ENCODE data around the gene TNFSF12. TPM values are rescaled to one million over a fixed set of nuclear protein-coding genes. Genes with fewer than 3 reads are reported as not detected.
A peak's percentile ranks its signal among the peaks of the same experiment; 100 is the strongest.

Gene TNFSF12
- total RNA-seq, 1 experiment from 2014 or later: 8.1 TPM

GRCh38 chr17:7560172-7561027 is 11.5 kb downstream of the TNFSF12 start (continued):
- no peak for TF ChIP-seq E2F4 (CRISPR knock-in tag; IDR thresholded peaks at IDR 0.05; ENCODE audit: borderline replicate concordance, low read depth)
- no peak for TF ChIP-seq ZNF671 (CRISPR knock-in tag; IDR thresholded peaks at IDR 0.05)
- TF ChIP-seq PRRX2 (CRISPR knock-in tag; IDR thresholded peaks at IDR 0.05): no peak
- TF ChIP-seq NR1H2 (CRISPR knock-in tag; IDR thresholded peaks at IDR 0.05): no peak
- no peak for TF ChIP-seq ELF4 (CRISPR knock-in tag; IDR thresholded peaks at IDR 0.05; ENCODE audit: low read depth)
- no peak for TF ChIP-seq ZNF425 (CRISPR knock-in tag; conservative IDR thresholded peaks at IDR 0.05)
- no peak for TF ChIP-seq ATF6 (CRISPR knock-in tag; IDR thresholded peaks at IDR 0.05)
- TF ChIP-seq TEAD1 (CRISPR knock-in tag; IDR thresholded peaks at IDR 0.05): no peak
- TF ChIP-seq ATF2 (CRISPR knock-in tag; IDR thresholded peaks at IDR 0.05; ENCODE audit: borderline replicate concordance, low read depth): no peak

- Mint-ChIP-seq H3K9me3 (no peaks in the 10 kb centered on the region), H3K27ac (peak overlapping the region; percentile 97), H3K36me3 (peaks cover 22% of the 10 kb centered on the region), H3K27me3 (ENCODE audit: low read depth) (no peaks in the 10 kb centered on the region), H3K4me3 (peak overlapping the region; percentile 94), H3K4me1 (peaks cover 53% of the 10 kb centered on the region)
- TF ChIP-seq NR3C1 (CRISPR knock-in tag; conservative IDR thresholded peaks at IDR 0.05; ENCODE audit: low read depth): 0 out of 2 replicates have a peak, but pooled peaks have one; percentile 40
- 0 out of 2 replicates have a peak, but pooled peaks have one; percentile 58 for TF ChIP-seq FOXP4 (CRISPR knock-in tag; IDR thresholded peaks at IDR 0.05)
- TF ChIP-seq CTCF (IDR thresholded peaks at IDR 0.05): peak; percentile 46; the same call in 1 of the 2 replicates
- no peak for TF ChIP-seq SMAD4 (CRISPR knock-in tag; IDR thresholded peaks at IDR 0.05)
- TF ChIP-seq TEAD1 (CRISPR knock-in tag; IDR thresholded peaks at IDR 0.05): 0 out of 2 replicates have a peak, but pooled peaks have one; percentile 46
- peak; percentile 5; the same call in 1 of the 2 replicates for TF ChIP-seq HMGXB4 (CRISPR knock-in tag; IDR thresholded peaks at IDR 0.05)
- no peak for TF ChIP-seq AR (CRISPR knock-in tag; IDR thresholded peaks at IDR 0.05)
- no peak for TF ChIP-seq CREM (CRISPR knock-in tag; IDR thresholded peaks at IDR 0.05)
- no peak for TF ChIP-seq FOXJ3 (CRISPR knock-in tag; IDR thresholded peaks at IDR 0.05; ENCODE audit: borderline replicate concordance)
- ChIA-PET POLR2A (interaction anchor here (0.5 to 1.9 kb wide), 16 partner anchors 12 to 281 kb away, joined by 3 to 8 read pairs (median 4); partner anchors contain the start of genes ACAP1, MPDU1, SOX15 and TNFSF12), CTCF (interaction anchor here (0.6 to 3.6 kb wide), 82 partner anchors 9 to 515 kb away, joined by 3 to 81 read pairs (median 6); partner anchors contain the start of genes ACADVL, ACAP1, CD68 and CHRNB1)
- peak; percentile 65 for ATAC-seq
- peak; percentile 93 for DNase-seq (ENCODE audit: low spot score)
Measured at GRCh38 chr17:7561028-7561575, 12.2 kb downstream of the TNFSF12 start.

Data from WTC11 (cell line).